D721Med (cell line): ENCODE data around the gene LDHD.
"Not testable (repeated sequence)": the region's sequence is repeated elsewhere in the genome, so short reads cannot be mapped to it uniquely, and the experiment has no call there.

Source experiments
- DNase-seq: peaks from one replicate; pipeline ENCODE4 v3.0.0; 2011; ENCODE audit warnings: low spot score; ENCODE audit not compliant: insufficient read length
- FAIRE-seq: peaks from 2 replicates; lab custom pipeline; 2011; peaks lifted over from hg19 to GRCh38; lab: Jason Lieb, UNC
- TF ChIP-seq, protein P1 (sequence below): IDR thresholded peaks from 2 replicates; pipeline ENCODE4 v1.5.1; 2012; ENCODE audit warnings: mild to moderate bottlenecking, control low read depth; ENCODE audit not compliant: insufficient read depth; ENCODE audit errors: missing control alignments

The LDHD gene

DNA sequence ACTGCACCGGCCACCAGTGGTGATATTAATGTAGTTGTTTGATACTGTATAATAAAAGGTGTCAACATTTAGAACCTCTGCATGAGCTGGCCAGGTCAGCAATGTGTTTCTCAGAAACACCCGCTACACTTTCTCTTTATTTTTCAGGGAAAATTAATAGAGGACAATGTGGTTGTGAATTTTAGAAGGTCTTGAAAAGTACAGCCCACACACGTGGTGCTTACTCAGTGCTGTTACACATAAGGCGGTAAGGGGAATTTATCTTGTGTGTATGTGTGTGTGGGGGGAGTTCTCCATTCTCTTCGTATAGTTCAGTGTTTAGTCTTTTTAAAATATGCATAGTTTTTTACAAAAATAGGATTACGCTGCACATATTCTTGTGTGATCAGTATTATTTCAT is 27.4 kb upstream of the LDHD start:
- FAIRE-seq, result no peak

DNA sequence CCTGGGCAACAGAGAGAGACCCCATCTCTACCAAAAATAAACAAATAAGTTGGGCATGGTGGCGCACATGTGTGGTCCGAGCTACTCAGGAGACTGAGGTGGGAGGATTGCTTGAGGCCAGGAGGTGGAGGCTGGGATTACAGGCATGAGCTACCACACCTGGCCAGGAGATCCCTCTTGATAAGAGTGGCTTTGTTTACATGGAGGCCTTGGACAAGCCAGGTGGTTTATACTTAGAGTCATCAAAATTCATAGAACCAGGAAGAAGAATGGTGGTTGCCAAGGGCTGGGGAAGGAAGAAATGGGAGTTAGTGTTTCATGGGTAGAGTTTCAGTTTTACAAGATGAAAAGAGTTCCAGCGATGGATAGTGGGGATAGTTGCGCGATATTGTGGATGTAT is 22.9 kb upstream of the LDHD start:
- DNase-seq, result no peak
- TF ChIP-seq, protein P1, sequence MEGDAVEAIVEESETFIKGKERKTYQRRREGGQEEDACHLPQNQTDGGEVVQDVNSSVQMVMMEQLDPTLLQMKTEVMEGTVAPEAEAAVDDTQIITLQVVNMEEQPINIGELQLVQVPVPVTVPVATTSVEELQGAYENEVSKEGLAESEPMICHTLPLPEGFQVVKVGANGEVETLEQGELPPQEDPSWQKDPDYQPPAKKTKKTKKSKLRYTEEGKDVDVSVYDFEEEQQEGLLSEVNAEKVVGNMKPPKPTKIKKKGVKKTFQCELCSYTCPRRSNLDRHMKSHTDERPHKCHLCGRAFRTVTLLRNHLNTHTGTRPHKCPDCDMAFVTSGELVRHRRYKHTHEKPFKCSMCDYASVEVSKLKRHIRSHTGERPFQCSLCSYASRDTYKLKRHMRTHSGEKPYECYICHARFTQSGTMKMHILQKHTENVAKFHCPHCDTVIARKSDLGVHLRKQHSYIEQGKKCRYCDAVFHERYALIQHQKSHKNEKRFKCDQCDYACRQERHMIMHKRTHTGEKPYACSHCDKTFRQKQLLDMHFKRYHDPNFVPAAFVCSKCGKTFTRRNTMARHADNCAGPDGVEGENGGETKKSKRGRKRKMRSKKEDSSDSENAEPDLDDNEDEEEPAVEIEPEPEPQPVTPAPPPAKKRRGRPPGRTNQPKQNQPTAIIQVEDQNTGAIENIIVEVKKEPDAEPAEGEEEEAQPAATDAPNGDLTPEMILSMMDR, result no peak
- FAIRE-seq, result no peak

More for the DNA sequence above, 27.4 kb upstream of the LDHD start:
- TF ChIP-seq, protein P1, result no peak
- no peak for DNase-seq

DNA sequence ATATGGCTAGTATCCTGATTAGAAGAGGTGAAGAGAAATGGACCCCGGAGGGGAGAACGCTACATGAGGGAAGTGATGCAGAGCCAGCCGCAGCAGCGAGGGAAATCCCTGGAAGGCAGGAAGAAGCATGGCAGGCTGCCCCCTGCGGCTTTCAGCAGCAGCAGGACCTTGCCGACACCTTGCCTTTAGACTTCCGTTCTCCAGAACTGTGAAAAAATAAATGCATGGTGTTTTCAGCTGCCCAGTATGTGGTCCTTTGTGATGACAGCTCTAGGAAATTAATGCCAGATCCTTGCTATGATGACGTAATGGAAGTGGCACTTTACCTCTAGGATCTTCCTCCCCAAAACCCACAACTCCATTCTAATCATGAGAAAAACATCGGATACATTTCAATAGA is 22.1 kb upstream of the LDHD start:
- no peak for DNase-seq
- TF ChIP-seq, protein P1, result no peak
- FAIRE-seq, result no peak

DNA sequence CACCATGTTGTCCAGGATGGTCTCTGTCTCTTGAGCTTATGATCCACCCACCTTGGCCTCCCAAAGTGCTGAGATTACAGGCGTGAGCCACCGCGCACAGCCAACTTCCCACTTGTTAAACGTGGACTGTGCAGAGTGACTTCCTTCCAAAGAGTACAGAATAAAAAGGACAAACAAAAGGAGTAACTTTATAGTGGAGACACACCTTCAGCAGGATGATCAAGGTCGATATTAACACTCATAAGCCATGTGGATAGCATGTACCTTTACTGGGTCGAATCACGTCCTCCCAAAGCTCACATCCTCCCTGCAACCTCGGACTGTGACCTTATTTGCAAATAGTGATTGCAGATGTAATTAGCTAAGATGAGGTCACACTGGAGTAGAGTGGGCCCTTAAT is 21.7 kb upstream of the LDHD start:
- TF ChIP-seq, protein P1, result no peak
- FAIRE-seq (no peak), DNase-seq (no peak)

DNA sequence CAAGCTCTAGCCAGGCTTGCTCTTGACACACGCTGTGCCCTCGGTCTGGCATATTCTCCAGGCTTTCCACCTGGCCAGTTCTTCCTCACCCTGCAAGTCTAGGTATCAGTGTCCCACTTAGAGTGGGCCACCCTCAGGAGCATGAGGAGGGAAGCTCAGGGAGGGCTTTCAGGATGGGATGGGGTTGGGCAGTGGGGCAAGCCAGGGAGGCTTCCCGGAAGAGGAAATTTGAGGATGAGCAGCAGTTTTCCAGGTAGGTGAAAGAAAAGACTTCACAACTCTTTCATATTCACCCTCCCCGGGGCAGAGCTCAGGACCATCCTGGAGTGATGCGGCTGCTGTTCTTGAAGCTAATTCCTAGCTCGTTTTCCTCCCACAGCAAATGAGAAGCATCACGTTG is 14.5 kb upstream of the LDHD start:
- no peak for FAIRE-seq
- TF ChIP-seq, protein P1, result no peak
- DNase-seq, result no peak

DNA sequence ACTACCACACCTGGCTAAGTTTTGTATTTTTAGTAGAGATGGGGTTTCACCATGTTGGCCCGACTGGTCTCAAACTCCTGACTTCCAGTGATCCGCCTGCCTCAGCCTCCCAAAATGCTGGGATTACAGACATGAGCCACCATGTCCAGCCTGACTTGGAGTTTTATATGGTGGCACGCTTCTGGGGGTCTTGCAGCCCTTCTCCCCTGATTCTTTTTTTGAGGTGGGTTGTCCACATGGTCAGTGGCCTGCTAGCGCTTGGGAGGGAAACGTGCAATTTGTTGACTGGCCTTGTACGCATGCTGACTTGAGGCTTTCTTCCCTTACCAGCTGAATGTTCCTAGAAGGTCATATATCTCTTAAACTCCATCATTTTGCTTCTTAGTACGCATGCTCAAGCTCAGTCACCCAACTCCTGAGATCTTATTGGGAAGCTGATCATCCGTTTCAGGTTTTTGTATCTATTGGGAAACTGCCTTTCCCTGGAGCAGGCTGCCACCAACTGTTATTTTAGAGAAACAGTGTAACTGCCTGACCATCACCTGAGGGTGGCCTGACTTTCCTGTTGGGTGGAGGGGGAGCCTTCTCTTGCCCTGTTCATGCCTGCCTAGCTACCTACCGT is 13.7 kb upstream of the LDHD start:
- DNase-seq (no peak), FAIRE-seq (no peak)
- TF ChIP-seq, protein P1, result no peak

DNA sequence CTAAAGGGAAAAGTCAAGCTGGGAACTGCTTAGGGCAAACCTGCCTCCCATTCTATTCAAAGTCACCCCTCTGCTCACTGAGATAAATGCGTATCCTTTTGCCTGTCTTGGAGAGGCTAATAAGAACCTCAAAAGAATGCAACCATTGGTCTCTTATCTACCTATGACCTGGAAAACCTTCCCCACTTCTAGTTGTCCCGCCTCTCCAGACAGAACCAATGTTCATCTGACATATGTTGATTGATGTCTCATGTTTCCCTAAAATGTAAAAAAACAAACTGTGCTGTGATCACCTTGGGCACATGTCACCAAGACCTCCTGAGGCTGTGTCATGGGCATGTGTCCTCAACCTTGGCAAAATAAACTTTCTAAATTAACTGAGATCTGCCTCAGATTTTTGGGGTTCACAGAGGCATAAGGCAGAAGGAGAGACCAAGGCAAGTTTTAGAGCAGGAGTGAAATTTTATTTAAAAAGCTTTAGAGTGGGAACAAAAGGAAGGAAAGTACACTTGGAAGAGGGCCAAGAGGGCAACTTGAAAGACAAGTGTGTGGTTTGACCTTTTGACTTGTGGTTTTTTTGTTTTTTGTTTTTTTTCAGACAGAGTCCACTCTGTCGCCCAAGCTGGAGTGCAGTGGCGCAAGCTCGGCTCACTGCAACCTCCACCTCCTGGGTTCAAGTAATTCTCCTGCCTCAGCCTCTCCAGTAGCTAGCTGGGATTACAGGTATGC is 13.0 kb upstream of the LDHD start:
- not testable (repeated sequence) for FAIRE-seq

More for the DNA sequence above, 13.0 kb upstream of the LDHD start:
- not testable (repeated sequence) for DNase-seq
